ENCODE results near the gene PAPLN. TPM values are rescaled to one million over a fixed set of nuclear protein-coding genes. Genes with fewer than 3 reads are reported as not detected.

The PAPLN gene
- total RNA-seq, 2 donors from 2014 or later = 9.4 to 19.4 TPM

GRCh38 chr14:73312687-73313086, 75.4 kb downstream of the PAPLN start:
- DNase-seq (ENCODE audit: low spot score) = no peak
- intact Hi-C loops (cut with DNase I) = no loop called here

- intact Hi-C loops (cut with DNase I) = no loop called here
- no peak for DNase-seq (ENCODE audit: low spot score)
Observed at GRCh38 chr14:73313151-73313550, 75.8 kb downstream of the PAPLN start.

DNA sequence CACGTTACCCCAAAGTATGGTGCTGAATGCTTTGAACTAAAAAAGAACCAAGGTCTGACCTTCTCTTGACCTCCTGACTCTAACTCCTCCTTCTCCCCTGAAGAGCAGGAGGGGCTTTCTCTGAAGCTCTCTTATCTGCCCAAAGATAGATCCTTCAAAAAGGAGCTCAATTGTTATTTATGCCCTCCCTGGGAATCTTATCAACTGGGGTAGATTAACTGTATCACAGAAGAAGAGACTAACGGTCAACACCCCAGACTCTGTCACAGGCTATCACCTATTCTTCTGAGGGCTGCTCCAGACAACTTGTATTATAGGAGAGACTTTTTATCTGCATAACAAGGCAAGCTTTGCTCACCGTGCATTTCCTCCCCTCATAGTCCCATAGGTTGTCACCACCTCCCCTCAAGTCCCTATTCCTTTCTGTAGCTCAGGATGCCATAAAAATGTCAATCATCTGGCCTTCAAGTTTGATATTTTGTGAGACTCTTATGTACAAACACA, 86.6 kb downstream of the PAPLN start:
- intact Hi-C loops (cut with DNase I) = no loop called here
- DNase-seq (ENCODE audit: low spot score) = no peak

Other genes with a start within 250 kb of the PAPLN start
- 10 to 100 TPM; 15.7 to 17.5 TPM for gene ZFYVE1, start 210.4 kb upstream of the PAPLN start, total RNA-seq
- 10 to 100 TPM; 55.0 to 57.2 TPM for gene RBM25, start 179.0 kb upstream of the PAPLN start, total RNA-seq
- gene PSEN1, start 101.0 kb upstream of the PAPLN start, total RNA-seq = 10 to 100 TPM; 41.4 to 48.8 TPM
- 10 to 100 TPM; 68.7 to 76.5 TPM for gene NUMB, start 221.0 kb downstream of the PAPLN start, total RNA-seq

Measured in posterior vena cava (tissue), 2 donors.